IMR-90 (cell line): ENCODE results near the gene DMXL2. TPM values are rescaled to one million over a fixed set of nuclear protein-coding genes. Genes with fewer than 3 reads are reported as not detected.

Experiments used
- ATAC-seq: fragments of 200-7000 bp; cut with Tn5 transposase; 2 replicates; pipeline ENCODE4 v1.9.1; 2020; ENCODE audit warnings: low read depth, mild to moderate bottlenecking, moderate library complexity
- BruUV-seq: library from RNA; stranded (reverse); fragments of 400-500 nt; replicated peaks from 2 replicates; lab custom pipeline; 2021; lab: Mats Ljungman, UMichigan
- CTCF ChIA-PET: fragments of 300-600 bp; formaldehyde crosslinking; extraction: SDS; loops from one replicate; lab custom pipeline; 2021; ENCODE audit warnings: antibody characterized with exemption; lab: Yijun Ruan, JAX
- POLR2A ChIA-PET: fragments of 300-600 bp; sonication (Branson Sonifier 250); formaldehyde crosslinking; loops from one replicate; lab custom pipeline; 2022; ENCODE audit warnings: antibody characterized with exemption; ENCODE audit not compliant: unreplicated experiment; lab: Charles Lee
- DNase-seq: peaks from one replicate; pipeline ENCODE4 v3.0.0; 2013
- H2AFZ ChIP-seq: replicated peaks from 2 replicates; pipeline ENCODE3; 2013; ENCODE audit warnings: low read length, mild to moderate bottlenecking; ENCODE audit not compliant: poor library complexity
- H2AK5ac ChIP-seq: 2 replicates; pipeline ENCODE4 v1.6.1; 2013; ENCODE audit warnings: low read depth, low read length, inconsistent platforms
- H2AK9ac ChIP-seq: replicated peaks from 2 replicates; pipeline ENCODE3; 2013; ENCODE audit warnings: mild to moderate bottlenecking, low read depth, low read length, moderate library complexity; ENCODE audit not compliant: poor library complexity
- H2BK120ac ChIP-seq: 2 replicates; pipeline ENCODE4 v1.6.1; 2013; ENCODE audit warnings: low read depth, low read length, inconsistent platforms
- H2BK15ac ChIP-seq: 3 replicates; pipeline ENCODE4 v1.6.1; 2013; ENCODE audit warnings: low read depth, low read length, inconsistent platforms
- H2BK20ac ChIP-seq: 2 replicates; pipeline ENCODE4 v1.6.1; 2013; ENCODE audit warnings: low read depth, mild to moderate bottlenecking, inconsistent platforms, low read length, moderate library complexity
- H2BK5ac ChIP-seq: 2 replicates; pipeline ENCODE4 v1.6.1; 2013; ENCODE audit warnings: mild to moderate bottlenecking, low read depth, low read length, inconsistent platforms; ENCODE audit not compliant: poor library complexity, severe bottlenecking
- H3K14ac ChIP-seq: replicated peaks from 2 replicates; pipeline ENCODE4 v1.6.1; 2013; ENCODE audit warnings: low read depth, low read length, inconsistent platforms
- H3K18ac ChIP-seq: 2 replicates; pipeline ENCODE4 v1.6.1; 2013; ENCODE audit warnings: low read depth, low read length, control low read depth
- H3K23ac ChIP-seq: 2 replicates; pipeline ENCODE4 v1.6.1; 2013; ENCODE audit warnings: low read depth, low read length, inconsistent platforms
- H3K27ac ChIP-seq: 2 replicates; pipeline ENCODE4 v1.5.1; 2013; ENCODE audit warnings: mild to moderate bottlenecking, control low read depth, low read length; ENCODE audit not compliant: insufficient read depth
- H3K27me3 ChIP-seq: 2 replicates; pipeline ENCODE4 v1.6.1; 2013; ENCODE audit warnings: low read length; ENCODE audit not compliant: control insufficient read depth, insufficient read depth
- H3K36me3 ChIP-seq: 2 replicates; pipeline ENCODE4 v1.6.1; 2013; ENCODE audit warnings: low read length, mixed read lengths; ENCODE audit not compliant: control insufficient read depth, insufficient read depth
- H3K4ac ChIP-seq: 2 replicates; pipeline ENCODE4 v1.6.1; 2013; ENCODE audit warnings: low read depth, low read length, inconsistent platforms
- H3K4me1 ChIP-seq: 2 replicates; pipeline ENCODE4 v1.6.1; 2013; ENCODE audit warnings: low read length, mixed read lengths; ENCODE audit not compliant: control insufficient read depth, insufficient read depth
- H3K4me2 ChIP-seq: 2 replicates; pipeline ENCODE4 v1.6.1; 2013; ENCODE audit warnings: low read depth, mild to moderate bottlenecking, control low read depth, low read length, moderate library complexity
- H3K4me3 ChIP-seq: 2 replicates; pipeline ENCODE4 v1.5.1; 2013; ENCODE audit warnings: low read depth, mild to moderate bottlenecking, control low read depth, low read length, moderate library complexity; ENCODE audit not compliant: insufficient read depth
- H3K56ac ChIP-seq: 2 replicates; pipeline ENCODE4 v1.6.1; 2013; ENCODE audit warnings: low read length, inconsistent platforms; ENCODE audit not compliant: insufficient read depth; ENCODE audit errors: extremely low read depth
- H3K79me1 ChIP-seq, 2 experiments: 2 replicates each; pipeline ENCODE4 v1.6.1; 2013; ENCODE audit warnings: low read length in 2 of 2, inconsistent platforms in 1 of 2, low read depth in 1 of 2
- H3K9ac ChIP-seq: 2 replicates; pipeline ENCODE4 v1.6.1; 2013; ENCODE audit warnings: low read depth, low read length, control low read depth
- H3K9me1 ChIP-seq: 2 replicates; pipeline ENCODE4 v1.6.1; 2013; ENCODE audit warnings: low read length, inconsistent platforms; ENCODE audit not compliant: insufficient read depth
- H3K9me3 ChIP-seq: 2 replicates; pipeline ENCODE4 v1.6.1; 2013; ENCODE audit warnings: low read length; ENCODE audit not compliant: control insufficient read depth, insufficient read depth
- H4K20me1 ChIP-seq: 2 replicates; pipeline ENCODE4 v1.6.1; 2013; ENCODE audit warnings: low read length, inconsistent platforms; ENCODE audit not compliant: insufficient read depth
- H4K5ac ChIP-seq: 2 replicates; pipeline ENCODE4 v1.6.1; 2013; ENCODE audit warnings: mild to moderate bottlenecking, low read depth, low read length, control low read depth
- H4K8ac ChIP-seq, 2 experiments: 2 replicates each; pipeline ENCODE4 v1.6.1; 2013; ENCODE audit warnings: low read depth in 2 of 2, low read length in 2 of 2, control low read depth in 1 of 2, inconsistent platforms in 1 of 2
- H4K91ac ChIP-seq: 2 replicates; pipeline ENCODE4 v1.6.1; 2013; ENCODE audit warnings: low read depth, low read length, inconsistent platforms; ENCODE audit not compliant: insufficient read depth
- CHD1 ChIP-seq: IDR thresholded peaks from 2 replicates; pipeline ENCODE4 v1.6.1; 2012; ENCODE audit warnings: low read depth, low read length, improper control_type of control experiment
- MAZ ChIP-seq: IDR thresholded peaks from 2 replicates; pipeline ENCODE4 v1.6.1; 2012; ENCODE audit warnings: low read depth, mild to moderate bottlenecking, low read length, improper control_type of control experiment, moderate library complexity, borderline replicate concordance
- MXI1 ChIP-seq: IDR thresholded peaks from 2 replicates; pipeline ENCODE4 v1.6.1; 2012; ENCODE audit warnings: low read depth, mild to moderate bottlenecking, low read length, moderate library complexity, borderline replicate concordance
- NFE2L2 ChIP-seq: fragments of 150-350 bp; IDR thresholded peaks from 2 replicates; pipeline ENCODE4 v1.6.1; 2016; ENCODE audit warnings: low read depth, mild to moderate bottlenecking, low read length
- RCOR1 ChIP-seq: IDR thresholded peaks from 2 replicates; pipeline ENCODE4 v1.6.1; 2012; ENCODE audit warnings: mild to moderate bottlenecking, low read length, improper control_type of control experiment; ENCODE audit not compliant: insufficient replicate concordance
- RFX5 ChIP-seq: IDR thresholded peaks from 2 replicates; pipeline ENCODE4 v1.8.0; 2012; ENCODE audit warnings: low read depth, mild to moderate bottlenecking, low read length, moderate library complexity
- SMC3 ChIP-seq: fragments of 150-350 bp; IDR thresholded peaks from 2 replicates; pipeline ENCODE4 v1.6.1; 2016; ENCODE audit warnings: low read depth, mild to moderate bottlenecking, antibody characterized with exemption, low read length, moderate library complexity
- WGBS, 2 experiments: methylation state at CpG; one replicate each; pipeline versions ENCODE4 v1.1.5 to v1.1.7; 2013; ENCODE audit warnings: missing lambda C conversion rate in 2 of 2; ENCODE audit not compliant: insufficient read length in 1 of 2; ENCODE audit errors: extremely low coverage in 2 of 2; 5-methylcytosine and 5-hydroxymethylcytosine counted together
- dilution Hi-C: fragments of 300-500 bp; cut with HindIII; formaldehyde crosslinking; loops from one replicate; pipeline ENCODE4 v1.14.3; 2018; ENCODE audit warnings: low sequenced_read_pairs; ENCODE audit not compliant: unreplicated experiment
- in situ Hi-C: fragments of 300-500 bp; cut with MboI; formaldehyde crosslinking; loops from 3 replicates; pipeline ENCODE4 v1.14.3; 2019; ENCODE audit warnings: low sequenced_read_pairs, inconsistent platforms, mixed read lengths
- intact Hi-C: fragments of 100-400 bp; cut with micrococcal nuclease; formaldehyde crosslinking; loops from 2 replicates; pipeline ENCODE4 v1.10.0; 2022
- polyA plus RNA-seq, 3 experiments: library from polyadenylated mRNA; depleted of rRNA; stranded (reverse); fragments of >200 nt; gene quantifications; 2 replicates each; pipeline ENCODE4 v1.2.3, GENCODE V29; 2012; ENCODE audit warnings: low replicate concordance in 1 of 3
- total RNA-seq: library from RNA; depleted of rRNA; stranded (reverse); fragments of >200 nt; gene quantifications from 2 replicates; pipeline ENCODE4 v1.2.3, GENCODE V29; 2012
- TF ChIP-seq, protein P1 (sequence below): fragments of 150-350 bp; IDR thresholded peaks from 2 replicates; pipeline ENCODE4 v1.6.1; 2016; ENCODE audit warnings: low read depth, mild to moderate bottlenecking, low read length, moderate library complexity, borderline replicate concordance

Gene DMXL2
- total and polyA plus RNA-seq, 2 of the 4 experiments (the other 2 are of a cell fraction): 9.7 to 21.9 TPM

DNA sequence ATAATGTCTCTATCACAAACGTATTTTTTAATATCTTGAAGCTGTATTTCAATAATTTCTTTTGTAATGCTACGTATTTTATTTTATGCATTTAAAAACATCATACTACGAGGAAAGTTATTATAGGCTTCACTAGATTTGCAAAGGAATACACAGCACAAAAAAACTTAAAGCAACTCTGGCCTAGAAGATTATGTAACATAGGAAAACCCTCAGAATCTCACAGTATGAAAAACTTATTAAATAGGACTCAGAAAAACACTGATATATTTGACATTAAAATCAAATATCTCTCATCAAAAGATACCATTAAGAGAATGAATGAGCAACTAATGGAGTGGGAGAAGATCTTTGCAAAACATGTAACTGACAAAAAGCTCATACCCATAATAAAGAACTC lies 63.7 kb downstream of the DMXL2 start:
- Histone ChIP-seq H3K4ac (no peak overlapping the region), H3K18ac (no peak overlapping the region), H4K5ac (no peak overlapping the region), H4K8ac (no peak overlapping the region), H3K56ac (no peak overlapping the region; the same call in 1 of the 2 replicates), H3K27me3 (no peaks in the 10 kb centered on the region), H2BK120ac (no peak overlapping the region), H3K27ac (no peak overlapping the region), H3K14ac (no peak overlapping the region), H2AFZ (no peak overlapping the region), H3K9ac (no peak overlapping the region), H3K9me1 (no peaks in the 10 kb centered on the region; the same call in 1 of the 2 replicates), H3K9me3 (no peaks in the 10 kb centered on the region), H2BK20ac (no peak overlapping the region), H3K36me3 (no peaks in the 10 kb centered on the region), H2AK9ac (no peak overlapping the region), H3K23ac (no peak overlapping the region), H2BK5ac (no peak overlapping the region), H3K79me1 (no peaks in the 10 kb centered on the region; a peak in 1 of 4 replicates), H4K20me1 (no peaks in the 10 kb centered on the region), H3K4me3 (no peak overlapping the region), H2AK5ac (no peak overlapping the region), H3K4me1 (no peaks in the 10 kb centered on the region), H4K91ac (no peak overlapping the region), H3K4me2 (no peak overlapping the region), H2BK15ac (no peak overlapping the region)
- TF ChIP-seq NFE2L2 (no peak), MAZ (no peak), RFX5 (no peak), CHD1 (no peak), SMC3 (no peak), RCOR1 (no peak), MXI1 (no peak)
- TF ChIP-seq, protein P1, sequence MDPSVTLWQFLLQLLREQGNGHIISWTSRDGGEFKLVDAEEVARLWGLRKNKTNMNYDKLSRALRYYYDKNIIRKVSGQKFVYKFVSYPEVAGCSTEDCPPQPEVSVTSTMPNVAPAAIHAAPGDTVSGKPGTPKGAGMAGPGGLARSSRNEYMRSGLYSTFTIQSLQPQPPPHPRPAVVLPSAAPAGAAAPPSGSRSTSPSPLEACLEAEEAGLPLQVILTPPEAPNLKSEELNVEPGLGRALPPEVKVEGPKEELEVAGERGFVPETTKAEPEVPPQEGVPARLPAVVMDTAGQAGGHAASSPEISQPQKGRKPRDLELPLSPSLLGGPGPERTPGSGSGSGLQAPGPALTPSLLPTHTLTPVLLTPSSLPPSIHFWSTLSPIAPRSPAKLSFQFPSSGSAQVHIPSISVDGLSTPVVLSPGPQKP: no peak
- ATAC-seq (no peak), DNase-seq (no peak)
- CTCF ChIA-PET: no interaction called here
- BruUV-seq: no TSS peak
- POLR2A ChIA-PET: no interaction called here
- intact Hi-C loops (no loop called here), dilution Hi-C loops (no loop called here), in situ Hi-C loops (no loop called here)
- no CpG with 5 or more reads among the region's 3 CpGs for WGBS, 2 experiments
